Ascending aorta (tissue), 2 donors: Measurements from ENCODE around the gene MYBBP1A. TPM values are rescaled to one million over a fixed set of nuclear protein-coding genes. Genes with fewer than 3 reads are reported as not detected.
"Not testable (repeated sequence)": the region's sequence is repeated elsewhere in the genome, so short reads cannot be mapped to it uniquely, and the experiment has no call there.

Experiments
- DNase-seq, 2 donors: peaks; one replicate each; pipeline ENCODE4 v3.0.0-alpha.2; 2019; ENCODE audit warnings: low spot score in 2 of 2
- H3K27ac ChIP-seq, 2 donors: fragments of 200-600 bp; sonication (generic); one replicate each; pipeline ENCODE4 v1.5.1; 2016 to 2017; ENCODE audit warnings: mild to moderate bottlenecking in 1 of 2
- H3K27me3 ChIP-seq: fragments of 200-600 bp; sonication (generic); one replicate; pipeline ENCODE4 v1.5.1; 2017
- H3K36me3 ChIP-seq, 2 donors: fragments of 200-600 bp; sonication (generic); one replicate each; pipeline ENCODE4 v1.5.1; 2016
- H3K4me1 ChIP-seq, 2 donors: fragments of 200-600 bp; sonication (generic); one replicate each; pipeline ENCODE4 v1.5.1; 2016 to 2017; ENCODE audit warnings: mild to moderate bottlenecking in 1 of 2
- H3K4me3 ChIP-seq, 2 donors: fragments of 200-600 bp; sonication (generic); one replicate each; pipeline ENCODE4 v1.5.1; 2016 to 2017; ENCODE audit warnings: mild to moderate bottlenecking in 1 of 2
- H3K9me3 ChIP-seq, 2 donors: fragments of 200-600 bp; sonication (generic); one replicate each; pipeline ENCODE4 v1.5.1; 2016
- CTCF ChIP-seq, 3 experiments: fragments of 200-600 bp in 2 of 3; fragments of 450-650 bp in 1 of 3; sonication (generic) in 2 of 3; IDR thresholded peaks; one replicate each; pipeline ENCODE4 v1.5.1; 2016 to 2019; ENCODE audit warnings: antibody characterized with exemption in 3 of 3, mild to moderate bottlenecking in 1 of 3, moderate library complexity in 1 of 3
- intact Hi-C: fragments of 100-400 bp; cut with DNase I; formaldehyde crosslinking; loops from one replicate; pipeline ENCODE4 v1.15.1; 2023
- total RNA-seq: library from RNA; depleted of rRNA; stranded (reverse); fragments of >200 nt; gene quantifications from one replicate; pipeline ENCODE4 v1.1.0, GENCODE V29; 2016

The MYBBP1A gene
- total RNA-seq, 1 donor from 2014 or later, result 94.5 TPM

- Histone ChIP-seq H3K27me3 (peaks cover 18% of the 10 kb centered on the region), H3K27ac (no peak overlapping the region), H3K4me1 (peaks cover 2 to 9% of the 10 kb centered on the region in 2 donors), H3K9me3 (no peaks in the 10 kb centered on the region), H3K36me3 (no peaks in the 10 kb centered on the region), H3K4me3 (no peak overlapping the region)
- no peak for DNase-seq
- intact Hi-C loops, result no loop called here
- TF ChIP-seq CTCF (IDR thresholded peaks at IDR 0.05), result no peak
Observed at GRCh38 chr17:4583206-4583605, 28.0 kb upstream of the MYBBP1A start.

- intact Hi-C loops, result no loop called here
Observed at GRCh38 chr17:4582691-4583090, 27.5 kb upstream of the MYBBP1A start.

GRCh38 chr17:4582101-4582501, 26.9 kb upstream of the MYBBP1A start:
- no peak overlapping the region for H3K4me3 ChIP-seq
- H3K9me3 ChIP-seq, result no peaks in the 10 kb centered on the region
- H3K27ac ChIP-seq, result no peak overlapping the region
- TF ChIP-seq CTCF (IDR thresholded peaks at IDR 0.05), result no peak
- peaks cover 2 to 9% of the 10 kb centered on the region in 2 donors for H3K4me1 ChIP-seq
- H3K36me3 ChIP-seq, result no peaks in the 10 kb centered on the region
- DNase-seq, result no peak
- intact Hi-C loops, result no loop called here
- peaks cover 18% of the 10 kb centered on the region for H3K27me3 ChIP-seq

More at GRCh38 chr17:4582691-4583090, 27.5 kb upstream of the MYBBP1A start:
- Histone ChIP-seq H3K4me1 (peaks cover 2 to 9% of the 10 kb centered on the region in 2 donors), H3K27me3 (peaks cover 18% of the 10 kb centered on the region), H3K27ac (no peak overlapping the region), H3K9me3 (no peaks in the 10 kb centered on the region), H3K36me3 (no peaks in the 10 kb centered on the region), H3K4me3 (no peak overlapping the region)
- TF ChIP-seq CTCF (IDR thresholded peaks at IDR 0.05), result no peak
- no peak for DNase-seq

GRCh38 chr17:4580291-4580690, 25.1 kb upstream of the MYBBP1A start:
- H3K9me3 ChIP-seq, result no peaks in the 10 kb centered on the region
- H3K27me3 ChIP-seq, result peaks cover 16% of the 10 kb centered on the region
- TF ChIP-seq CTCF (IDR thresholded peaks at IDR 0.05), result no peak
- H3K4me3 ChIP-seq, result no peak overlapping the region
- H3K36me3 ChIP-seq, result no peaks in the 10 kb centered on the region
- intact Hi-C loops, result no loop called here
- DNase-seq, result no peak
- no peak overlapping the region for H3K27ac ChIP-seq
- H3K4me1 ChIP-seq, result peaks cover 2 to 9% of the 10 kb centered on the region in 2 donors

GRCh38 chr17:4579678-4580077, 24.5 kb upstream of the MYBBP1A start:
- Histone ChIP-seq H3K4me3 (no peak overlapping the region), H3K36me3 (no peaks in the 10 kb centered on the region), H3K27ac (no peak overlapping the region), H3K4me1 (peaks cover 2 to 7% of the 10 kb centered on the region in 2 donors), H3K27me3 (peaks cover 11% of the 10 kb centered on the region), H3K9me3 (no peaks in the 10 kb centered on the region)
- DNase-seq, result no peak
- intact Hi-C loops, result no loop called here
- no peak for TF ChIP-seq CTCF (IDR thresholded peaks at IDR 0.05)

- DNase-seq, H3K36me3 ChIP-seq, H3K4me3 ChIP-seq, H3K27ac ChIP-seq, intact Hi-C loops, H3K27me3 ChIP-seq, H3K4me1 ChIP-seq, H3K9me3 ChIP-seq: not testable (repeated sequence)
Observed at GRCh38 chr17:4578349-4578748, 23.2 kb upstream of the MYBBP1A start.
